Liver (tissue), 9 donors: ENCODE measurements around the gene MAN2A2. TPM values are rescaled to one million over a fixed set of nuclear protein-coding genes. Genes with fewer than 3 reads are reported as not detected.

Experiments used
- DNase-seq: peaks from one replicate; pipeline ENCODE4 v3.0.0-alpha.2; 2017; ENCODE audit warnings: low spot score
- H3K27ac ChIP-seq, 2 donors: one replicate each; pipeline ENCODE4 v1.7.0; 2013; ENCODE audit warnings: inconsistent platforms in 2 of 2, low read length in 2 of 2, control low read depth in 1 of 2, low read depth in 1 of 2, mild to moderate bottlenecking in 1 of 2
- H3K27me3 ChIP-seq, 4 donors: one replicate each; pipeline versions ENCODE4 v1.6.1 to v1.7.0; 2013; ENCODE audit warnings: low read length in 3 of 4, inconsistent platforms in 1 of 4, mild to moderate bottlenecking in 1 of 4, moderate library complexity in 1 of 4; ENCODE audit not compliant: control insufficient read depth in 4 of 4, insufficient read depth in 4 of 4
- H3K36me3 ChIP-seq, 4 donors: one replicate each; pipeline versions ENCODE4 v1.6.1 to v1.7.0; 2013; ENCODE audit warnings: low read length in 3 of 4, mild to moderate bottlenecking in 3 of 4, low read depth in 1 of 4, moderate library complexity in 1 of 4; ENCODE audit not compliant: control insufficient read depth in 4 of 4, insufficient read depth in 3 of 4
- H3K4me1 ChIP-seq, 4 donors: one replicate each; pipeline versions ENCODE4 v1.6.1 to v1.7.0; 2013; ENCODE audit warnings: low read length in 3 of 4, mild to moderate bottlenecking in 3 of 4, moderate library complexity in 1 of 4; ENCODE audit not compliant: control insufficient read depth in 4 of 4, insufficient read depth in 4 of 4
- H3K4me3 ChIP-seq, 3 donors: one replicate each; pipeline versions ENCODE4 v1.6.1 to v1.7.0; 2013; ENCODE audit warnings: low read length in 3 of 3, control low read depth in 1 of 3, low read depth in 1 of 3, mild to moderate bottlenecking in 1 of 3
- H3K9ac ChIP-seq, 2 donors: one replicate each; pipeline ENCODE4 v1.7.0; 2013; ENCODE audit warnings: low read length in 2 of 2, mild to moderate bottlenecking in 2 of 2, moderate library complexity in 2 of 2, control low read depth in 1 of 2, low read depth in 1 of 2
- H3K9me3 ChIP-seq, 4 donors: one replicate each; pipeline versions ENCODE4 v1.6.1 to v1.7.0; 2013; ENCODE audit warnings: low read length in 3 of 4; ENCODE audit not compliant: control insufficient read depth in 4 of 4
- ATF3 ChIP-seq: IDR thresholded peaks from 2 replicates; pipeline ENCODE4 v1.6.1; 2016; ENCODE audit warnings: antibody characterized with exemption
- EGR1 ChIP-seq, 2 donors: IDR thresholded peaks; 2 replicates each; pipeline ENCODE4 v1.6.1; 2016 to 2018; ENCODE audit warnings: antibody characterized with exemption in 2 of 2, low read depth in 2 of 2
- FOXA2 ChIP-seq: IDR thresholded peaks from 2 replicates; pipeline ENCODE4 v1.6.1; 2016; ENCODE audit warnings: antibody characterized with exemption
- HNF4A ChIP-seq, 2 donors: conservative IDR thresholded peaks; 2 replicates each; pipeline ENCODE4 v1.6.1; 2016; ENCODE audit warnings: antibody characterized with exemption in 2 of 2, mild to moderate bottlenecking in 2 of 2
- HNF4G ChIP-seq: IDR thresholded peaks from 2 replicates; pipeline ENCODE4 v1.6.1; 2016; ENCODE audit warnings: antibody characterized with exemption
- JUND ChIP-seq, 2 donors: IDR thresholded peaks; 2 replicates each; pipeline ENCODE4 v1.6.1; 2016; ENCODE audit warnings: antibody characterized with exemption in 2 of 2
- RAD21 ChIP-seq, 2 donors: IDR thresholded peaks; 2 replicates each; pipeline ENCODE4 v1.6.1; 2016; ENCODE audit warnings: antibody characterized with exemption in 2 of 2, mild to moderate bottlenecking in 2 of 2
- REST ChIP-seq: IDR thresholded peaks from 2 replicates; pipeline ENCODE4 v1.6.1; 2016; ENCODE audit warnings: antibody characterized with exemption, mild to moderate bottlenecking
- RXRA ChIP-seq, 2 donors: IDR thresholded peaks; 2 replicates each; pipeline ENCODE4 v1.6.1; 2017 to 2018; ENCODE audit warnings: antibody characterized with exemption in 2 of 2, mild to moderate bottlenecking in 1 of 2
- YY1 ChIP-seq: IDR thresholded peaks from 2 replicates; pipeline ENCODE4 v1.6.1; 2016; ENCODE audit warnings: antibody characterized with exemption, mild to moderate bottlenecking
- WGBS: extraction: QIAGEN DNeasy Blood & Tissue Kit; methylation state at CpG from one replicate; pipeline ENCODE4 v1.1.7; 2013; 5-methylcytosine and 5-hydroxymethylcytosine counted together
- polyA plus RNA-seq, 2 donors: library from polyadenylated mRNA; stranded (reverse) in 1 of 2; unstranded in 1 of 2; fragments of 200-250 nt in 1 of 2; fragments of >200 nt in 1 of 2; fragmentation: Nextera tagmentation in 1 of 2; extraction: Ambion mirVana in 1 of 2; gene quantifications; one replicate each; pipeline versions ENCODE4 v1.2.1 to v1.2.3, GENCODE V29; 2013 to 2015
- total RNA-seq, 2 donors: library from RNA; depleted of rRNA; stranded (reverse); fragments of >200 nt; gene quantifications; one replicate each; pipeline ENCODE4 v1.2.3, GENCODE V29; 2014
- TF ChIP-seq, protein P1 (sequence below): fragments of 150-350 bp; IDR thresholded peaks from 2 replicates; pipeline ENCODE4 v1.5.1; 2017; ENCODE audit warnings: improper control_type of control experiment, low read depth, low read length; ENCODE audit not compliant: missing input control
- donor health status: healthy.
- donor health status: healthy.
- donor health status: healthy.
- donor health status: healthy.
- donor health status: healthy.

The MAN2A2 gene
- total and polyA plus RNA-seq, 4 donors = 17.3 to 111 (median 50.9) TPM

GRCh38 chr15:90948506-90948905, 45.4 kb downstream of the MAN2A2 start:
- H3K27ac ChIP-seq = no peak overlapping the region
- TF ChIP-seq YY1 = no peak
- no peak overlapping the region for H3K9ac ChIP-seq
- H3K4me3 ChIP-seq = no peak overlapping the region
- no peaks in the 10 kb centered on the region for H3K9me3 ChIP-seq
- no peaks in the 10 kb centered on the region for H3K27me3 ChIP-seq
- H3K36me3 ChIP-seq = peaks cover 21 to 75% (median 33%) of the 10 kb centered on the region in 4 donors
- WGBS = 97% methylated on average over 8 of the region's 8 CpGs
- no peaks in the 10 kb centered on the region for H3K4me1 ChIP-seq
- no peak for DNase-seq

GRCh38 chr15:90949979-90950675, 47.0 kb downstream of the MAN2A2 start:
- no peak for TF ChIP-seq FOXA2
- H3K4me3 ChIP-seq = no peak overlapping the region
- WGBS = 96% methylated on average over 23 of the region's 23 CpGs
- H3K9ac ChIP-seq = no peak overlapping the region
- no peak for DNase-seq
- peaks cover 17 to 68% (median 25%) of the 10 kb centered on the region in 4 donors for H3K36me3 ChIP-seq
- no peaks in the 10 kb centered on the region for H3K27me3 ChIP-seq
- peaks cover 0 to 4% (median 2%) of the 10 kb centered on the region in 4 donors for H3K4me1 ChIP-seq
- H3K27ac ChIP-seq = no peak overlapping the region
- no peaks in the 10 kb centered on the region for H3K9me3 ChIP-seq

DNA sequence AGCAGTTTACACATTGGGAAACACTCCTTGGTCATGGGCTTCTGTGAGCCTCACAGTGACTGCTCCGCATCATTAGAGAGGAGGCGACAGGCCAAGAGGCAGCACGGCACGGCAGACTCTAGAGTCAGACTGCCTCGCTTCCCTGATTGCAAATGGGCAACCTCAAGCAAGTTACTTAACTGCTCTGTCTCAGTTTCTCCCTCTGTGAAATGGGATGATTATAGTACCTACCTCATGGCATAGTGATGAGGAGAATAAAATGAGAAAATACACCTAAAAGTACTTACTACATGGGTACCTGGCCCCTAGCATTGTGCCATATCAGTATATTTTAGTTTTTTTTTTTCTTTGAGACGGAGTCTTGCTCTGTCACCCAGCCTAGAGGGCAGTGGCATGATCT, 47.6 kb downstream of the MAN2A2 start:
- no peaks in the 10 kb centered on the region for H3K9me3 ChIP-seq
- H3K9ac ChIP-seq = no peak overlapping the region
- 96% methylated on average over 6 of the region's 6 CpGs for WGBS
- peaks cover 0 to 10% (median 7%) of the 10 kb centered on the region in 4 donors for H3K4me1 ChIP-seq
- H3K27ac ChIP-seq = no peak overlapping the region
- no peak overlapping the region for H3K4me3 ChIP-seq
- DNase-seq = no peak
- TF ChIP-seq, protein P1, sequence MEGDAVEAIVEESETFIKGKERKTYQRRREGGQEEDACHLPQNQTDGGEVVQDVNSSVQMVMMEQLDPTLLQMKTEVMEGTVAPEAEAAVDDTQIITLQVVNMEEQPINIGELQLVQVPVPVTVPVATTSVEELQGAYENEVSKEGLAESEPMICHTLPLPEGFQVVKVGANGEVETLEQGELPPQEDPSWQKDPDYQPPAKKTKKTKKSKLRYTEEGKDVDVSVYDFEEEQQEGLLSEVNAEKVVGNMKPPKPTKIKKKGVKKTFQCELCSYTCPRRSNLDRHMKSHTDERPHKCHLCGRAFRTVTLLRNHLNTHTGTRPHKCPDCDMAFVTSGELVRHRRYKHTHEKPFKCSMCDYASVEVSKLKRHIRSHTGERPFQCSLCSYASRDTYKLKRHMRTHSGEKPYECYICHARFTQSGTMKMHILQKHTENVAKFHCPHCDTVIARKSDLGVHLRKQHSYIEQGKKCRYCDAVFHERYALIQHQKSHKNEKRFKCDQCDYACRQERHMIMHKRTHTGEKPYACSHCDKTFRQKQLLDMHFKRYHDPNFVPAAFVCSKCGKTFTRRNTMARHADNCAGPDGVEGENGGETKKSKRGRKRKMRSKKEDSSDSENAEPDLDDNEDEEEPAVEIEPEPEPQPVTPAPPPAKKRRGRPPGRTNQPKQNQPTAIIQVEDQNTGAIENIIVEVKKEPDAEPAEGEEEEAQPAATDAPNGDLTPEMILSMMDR = no peak
- TF ChIP-seq REST (no peak), EGR1 (IDR thresholded peaks at IDR 0.05; ENCODE audit: low read depth in 2 of 2) (no peak), HNF4G (no peak), ATF3 (no peak), RAD21 (IDR thresholded peaks at IDR 0.05) (no peak), JUND (IDR thresholded peaks at IDR 0.05) (no peak), HNF4A (conservative IDR thresholded peaks at IDR 0.05) (no peak), RXRA (IDR thresholded peaks at IDR 0.05) (no peak)
- no peaks in the 10 kb centered on the region for H3K27me3 ChIP-seq
- peaks cover 16 to 67% (median 24%) of the 10 kb centered on the region in 4 donors for H3K36me3 ChIP-seq
